Fibroblast of skin of back (primary cell): Measurements from ENCODE around the gene EDNRA.

ENCODE experiments used
- DNase-seq: peaks from one replicate; pipeline ENCODE4 v3.0.0-alpha.2; 2013

EDNRA gene

GRCh38 chr4:147590249-147590920, 109.5 kb downstream of the EDNRA start:
- peak; percentile 77 for DNase-seq

DNA sequence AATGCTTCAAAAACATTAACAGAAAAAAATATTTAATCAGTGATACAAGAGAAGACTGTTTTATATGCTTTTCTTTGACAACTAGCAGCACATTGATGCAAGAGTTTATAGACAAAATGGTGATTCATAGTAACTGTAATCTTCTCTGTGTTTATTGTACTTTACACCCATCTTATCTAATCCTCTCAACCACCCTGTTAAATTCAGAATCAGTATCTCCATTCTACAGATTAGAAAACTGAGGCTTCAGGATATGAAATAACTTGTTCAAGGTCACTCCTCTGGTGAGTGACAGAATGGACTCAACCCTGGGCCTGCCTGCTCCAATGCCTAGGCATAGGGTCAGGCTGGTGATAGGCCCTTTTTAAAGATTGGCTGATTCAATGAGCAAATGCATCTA, 110.2 kb downstream of the EDNRA start:
- DNase-seq = no peak

DNA sequence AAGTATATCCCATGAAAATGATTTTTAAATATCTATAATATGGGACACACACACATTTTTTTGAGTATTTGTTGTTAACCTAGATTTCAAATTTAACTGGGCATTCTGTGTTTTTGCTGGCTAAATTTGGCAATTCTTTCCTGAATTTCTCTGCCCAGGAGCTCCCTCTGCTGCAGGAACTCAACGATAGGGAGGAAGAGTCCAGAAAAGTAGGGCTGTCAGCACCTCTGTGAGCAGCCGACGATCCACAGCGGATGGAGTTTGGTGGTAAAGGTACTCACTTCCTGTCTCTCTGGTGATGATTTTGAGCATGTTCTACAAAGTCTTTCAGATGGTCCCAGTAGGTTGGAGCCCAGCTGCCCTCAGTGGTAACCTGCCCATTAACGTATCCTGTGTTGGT, 113.2 kb downstream of the EDNRA start:
- no peak for DNase-seq
